Stimulated activated CD8-positive, alpha-beta memory T cell treated with anti-CD3 and anti-CD28 coated beads, Interleukin-4, amount 100 ng/mL, for 48 hours (primary cell): ENCODE data around the gene KLF14.
"Not testable (repeated sequence)": the region's sequence is repeated elsewhere in the genome, so short reads cannot be mapped to it uniquely, and the experiment has no call there.

Source experiments
- DNase-seq: peaks from one replicate; pipeline ENCODE4 v3.0.0-alpha.2; 2020

KLF14 gene

GRCh38 chr7:130712416-130712815 is 21.6 kb downstream of the KLF14 start:
- DNase-seq = no peak

GRCh38 chr7:130708766-130709165 is 25.2 kb downstream of the KLF14 start:
- DNase-seq = no peak

GRCh38 chr7:130708001-130708400 is 26.0 kb downstream of the KLF14 start:
- DNase-seq = no peak

- DNase-seq = no peak
Observed at GRCh38 chr7:130703851-130704250, 30.2 kb downstream of the KLF14 start.

GRCh38 chr7:130701650-130702049 is 32.4 kb downstream of the KLF14 start:
- DNase-seq = no peak

GRCh38 chr7:130700760-130701159 is 33.2 kb downstream of the KLF14 start:
- DNase-seq = no peak

GRCh38 chr7:130699686-130700085 is 34.3 kb downstream of the KLF14 start:
- DNase-seq = no peak

GRCh38 chr7:130697820-130698219 is 36.2 kb downstream of the KLF14 start:
- DNase-seq = no peak

- no peak for DNase-seq
Observed at GRCh38 chr7:130695840-130696239, 38.2 kb downstream of the KLF14 start.

- DNase-seq = not testable (repeated sequence)
Observed at GRCh38 chr7:130692396-130692795, 41.6 kb downstream of the KLF14 start.

GRCh38 chr7:130689683-130690082 is 44.3 kb downstream of the KLF14 start:
- DNase-seq = no peak

GRCh38 chr7:130683026-130683425 is 51.0 kb downstream of the KLF14 start:
- DNase-seq = no peak
